Germinal center (tissue), 1 donor: Measurements from ENCODE around the gene EMP2.
"Not testable (repeated sequence)": the region's sequence is repeated elsewhere in the genome, so short reads cannot be mapped to it uniquely, and the experiment has no call there.

Experiments
- DNase-seq: peaks from one replicate; pipeline ENCODE4 v3.0.0; 2012; ENCODE audit warnings: mixed read lengths, low spot score

Gene EMP2, protein sequence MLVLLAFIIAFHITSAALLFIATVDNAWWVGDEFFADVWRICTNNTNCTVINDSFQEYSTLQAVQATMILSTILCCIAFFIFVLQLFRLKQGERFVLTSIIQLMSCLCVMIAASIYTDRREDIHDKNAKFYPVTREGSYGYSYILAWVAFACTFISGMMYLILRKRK

DNA sequence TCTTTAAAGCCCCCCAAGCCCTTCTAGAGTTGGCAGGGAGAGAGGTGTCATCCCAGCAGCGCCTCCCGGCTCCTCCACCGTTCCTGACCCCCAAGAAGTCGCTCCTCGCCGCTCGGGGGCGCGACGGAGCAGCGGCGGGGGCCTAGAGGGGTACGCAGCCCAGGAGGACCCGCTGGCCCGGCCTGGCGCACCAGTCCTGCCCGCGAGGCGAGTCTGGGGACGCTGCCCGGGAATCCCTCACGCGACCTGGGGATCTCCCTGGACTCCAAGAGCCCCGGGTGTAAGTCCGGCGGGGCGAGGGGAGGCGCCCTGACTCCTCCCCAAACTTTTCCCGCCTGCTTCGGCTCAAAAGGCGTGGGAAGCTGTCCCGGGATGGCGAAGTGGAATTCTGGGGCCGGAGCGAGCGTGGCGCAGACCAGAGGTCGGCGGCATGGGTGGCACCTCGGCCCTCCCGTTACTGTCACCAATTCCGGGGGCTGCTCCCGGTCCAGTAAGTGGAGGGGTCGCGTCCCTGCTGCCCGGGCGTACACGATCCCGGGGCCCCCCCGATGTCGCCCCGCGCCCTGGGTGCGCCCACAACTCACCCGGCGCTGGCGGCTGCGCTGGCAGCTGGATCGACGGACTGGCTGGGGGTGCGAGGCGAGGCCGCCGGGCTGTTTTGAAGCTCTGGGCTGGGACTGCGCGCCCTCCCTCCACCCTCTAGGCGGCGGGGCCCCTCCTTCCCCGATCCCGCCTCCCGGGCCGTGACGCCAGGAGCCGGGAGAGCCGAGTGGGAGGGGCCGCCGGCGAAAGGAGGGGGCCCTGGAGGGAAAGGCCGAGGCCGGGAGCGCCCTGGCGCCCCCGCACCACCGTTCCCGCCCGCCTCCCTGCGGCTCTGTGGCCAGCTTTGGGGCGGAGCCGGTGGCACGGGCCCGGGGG, at the start of gene EMP2:
TSS of gene EMP2 (minus strand) at position 634 of the 918 bp plus-strand sequence. CDS start 32,981 bp downstream, outside the sequence.
- peak; percentile 19 for DNase-seq

DNA sequence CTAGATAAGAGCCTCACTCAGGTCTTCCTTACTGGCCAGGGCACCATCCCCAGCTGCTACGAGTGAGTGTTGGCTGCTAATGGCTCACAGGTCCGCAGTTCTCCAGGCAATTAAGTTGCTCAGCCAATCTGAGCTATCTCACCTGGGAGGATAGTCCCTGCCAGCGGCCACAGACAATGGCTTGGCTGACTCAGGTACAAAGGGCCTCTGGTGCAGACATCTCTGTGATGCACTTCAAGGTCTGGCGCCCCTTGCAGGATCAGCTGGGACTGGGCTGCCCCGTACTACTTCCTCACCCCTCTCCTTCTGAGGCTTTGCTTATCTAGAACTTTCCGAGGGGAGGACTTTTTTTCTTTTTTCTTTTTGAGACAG, 49.2 kb upstream of the EMP2 start:
- no peak for DNase-seq

DNA sequence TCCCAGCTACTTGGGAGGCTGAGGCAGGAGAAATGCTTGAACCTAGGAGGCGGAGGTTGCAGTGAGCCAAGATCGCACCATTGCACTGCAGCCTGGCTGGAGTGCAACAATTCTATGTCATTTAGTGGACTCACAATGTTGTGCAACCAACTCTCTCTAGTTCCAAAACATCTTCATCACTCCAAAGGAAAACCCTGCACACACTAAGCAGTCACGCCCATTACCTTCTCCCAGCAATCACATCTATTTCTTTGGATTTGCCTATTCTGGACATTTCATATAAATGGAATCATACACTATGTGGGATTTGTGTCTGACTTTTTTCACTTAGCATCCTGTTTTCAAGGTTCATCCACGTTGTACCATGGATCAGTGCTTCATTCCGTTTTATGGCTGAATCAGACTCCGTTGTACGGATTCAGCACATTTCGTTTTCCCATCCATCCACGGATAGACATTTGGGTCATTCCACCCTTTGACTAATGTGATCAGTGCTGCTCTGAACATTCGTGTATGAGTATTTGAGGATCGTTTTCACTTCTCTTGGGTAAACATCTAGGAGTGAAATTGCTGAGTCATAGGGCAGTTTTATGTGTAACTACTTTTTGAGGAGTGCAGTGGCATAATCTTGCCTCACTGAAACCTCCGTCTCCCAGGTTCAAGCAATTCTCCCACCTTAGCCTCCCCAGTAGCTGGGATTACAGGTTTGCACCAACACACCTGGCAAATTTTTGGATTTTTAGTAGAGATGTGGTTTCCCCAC, 45.4 kb upstream of the EMP2 start:
- DNase-seq: no peak

DNA sequence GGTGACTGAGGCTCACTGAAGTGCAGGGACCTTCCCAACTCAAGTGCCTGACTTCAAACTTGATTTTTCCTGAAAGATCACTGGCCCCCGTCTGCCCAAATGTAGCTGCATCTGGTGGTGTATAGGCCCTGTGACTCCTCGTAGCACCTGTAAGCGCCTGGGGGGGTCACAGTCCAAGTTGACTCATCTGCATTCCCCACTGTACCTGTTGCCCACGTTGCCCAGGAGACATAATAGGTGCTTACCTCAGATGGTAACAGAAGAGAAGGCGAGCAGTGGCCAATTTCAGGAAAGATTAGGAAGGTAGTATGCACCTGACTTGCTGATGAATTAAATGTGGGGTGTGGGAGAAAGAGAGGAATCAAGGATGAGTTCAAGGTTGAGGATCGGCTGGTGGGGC, 44.1 kb upstream of the EMP2 start:
- DNase-seq: no peak

DNA sequence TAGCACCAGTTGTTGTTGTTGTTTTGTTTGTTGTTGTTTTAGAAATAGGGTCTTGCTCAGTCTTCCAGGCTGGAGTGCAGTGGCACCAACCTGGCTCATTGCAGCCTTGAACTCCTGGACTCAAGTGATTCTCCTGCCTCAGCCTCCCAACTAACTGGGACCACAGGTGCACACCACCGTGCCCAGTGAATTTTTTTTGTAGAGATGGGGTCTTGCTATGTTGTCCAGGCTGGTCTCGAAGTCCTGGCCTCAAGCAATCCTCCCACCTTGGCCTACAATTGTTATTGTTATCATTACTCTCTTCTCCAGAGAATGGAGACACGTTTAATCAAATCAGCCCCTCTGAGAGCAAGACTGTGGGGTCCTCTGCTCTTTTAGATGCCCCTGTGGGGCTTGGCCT, 42.7 kb upstream of the EMP2 start:
- no peak for DNase-seq

DNA sequence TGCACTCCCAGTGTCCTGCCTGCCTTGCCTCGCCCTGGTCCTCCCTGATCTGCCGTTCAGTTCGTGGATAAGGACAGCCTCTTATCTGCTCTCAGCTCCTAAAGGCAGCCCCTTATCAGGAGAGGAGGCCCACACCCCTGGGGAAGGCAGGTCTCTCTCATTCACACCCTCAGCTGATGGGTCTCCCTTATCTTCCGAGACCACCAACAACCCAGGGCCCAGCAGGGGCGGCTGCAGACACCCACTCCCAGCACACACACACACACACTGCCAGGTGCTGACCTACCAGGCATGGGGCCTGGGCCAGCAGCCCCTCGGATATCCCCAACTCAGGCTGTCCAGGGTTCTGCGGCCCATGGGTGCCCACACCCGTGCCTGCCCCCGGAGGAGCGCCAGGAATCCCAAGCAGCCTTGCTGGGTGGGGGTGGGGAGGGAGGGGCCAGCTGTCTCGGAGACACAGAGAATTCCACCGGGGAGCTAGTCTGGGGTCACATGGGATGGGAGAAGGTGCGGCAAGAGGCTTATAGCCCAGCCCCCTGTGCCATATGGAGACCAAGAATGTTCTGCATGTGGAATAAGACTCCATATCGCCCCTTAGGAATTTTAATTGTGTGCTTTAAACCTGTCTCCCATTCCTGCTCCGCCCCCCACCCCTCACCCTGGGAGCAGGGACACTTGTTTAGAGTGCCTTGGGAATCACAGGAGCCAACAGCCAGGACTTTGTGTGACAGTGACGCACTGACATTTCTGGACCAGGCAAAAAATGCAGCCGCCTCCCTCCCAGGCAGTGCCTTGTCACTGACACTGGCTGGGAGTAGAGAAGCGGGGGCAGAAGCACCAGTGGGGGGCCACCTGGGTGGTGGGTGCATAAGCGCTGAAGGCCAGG, 41.9 kb upstream of the EMP2 start:
- no peak for DNase-seq

DNA sequence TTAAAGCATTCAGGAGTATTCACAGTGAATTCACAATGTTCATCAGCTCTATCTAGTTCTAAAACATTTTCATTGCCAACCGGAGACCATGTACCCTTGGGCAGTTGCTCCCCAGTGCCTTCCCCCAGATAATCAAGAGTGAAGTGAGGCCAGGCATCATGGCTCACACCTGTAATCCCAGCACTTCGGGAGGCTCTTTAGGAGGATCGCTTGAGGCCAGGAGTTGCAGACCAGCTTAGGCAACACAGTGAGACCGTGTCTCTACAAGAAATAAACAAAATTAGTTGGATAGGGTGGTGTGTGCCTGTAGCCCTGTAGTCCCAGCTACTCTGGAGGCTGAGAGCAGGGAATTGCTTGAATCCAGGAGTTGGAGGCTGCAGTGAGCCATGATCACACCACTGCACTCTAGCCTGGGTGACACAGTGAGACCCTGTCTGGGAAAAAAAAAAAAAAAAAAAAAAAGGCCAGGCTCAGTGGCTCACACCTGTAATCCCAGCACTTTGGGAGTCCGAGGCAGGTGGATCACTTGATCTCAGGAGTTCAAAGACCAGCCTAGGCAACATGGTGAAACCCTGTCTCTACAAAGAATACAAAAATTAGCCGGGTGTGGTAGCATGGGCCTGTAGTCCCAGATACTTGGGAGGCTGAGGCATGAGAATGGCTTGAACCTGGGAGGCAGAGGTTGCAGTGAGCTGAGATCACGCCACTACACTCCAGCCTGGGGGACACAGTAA, 41.0 kb upstream of the EMP2 start:
- not testable (repeated sequence) for DNase-seq

DNA sequence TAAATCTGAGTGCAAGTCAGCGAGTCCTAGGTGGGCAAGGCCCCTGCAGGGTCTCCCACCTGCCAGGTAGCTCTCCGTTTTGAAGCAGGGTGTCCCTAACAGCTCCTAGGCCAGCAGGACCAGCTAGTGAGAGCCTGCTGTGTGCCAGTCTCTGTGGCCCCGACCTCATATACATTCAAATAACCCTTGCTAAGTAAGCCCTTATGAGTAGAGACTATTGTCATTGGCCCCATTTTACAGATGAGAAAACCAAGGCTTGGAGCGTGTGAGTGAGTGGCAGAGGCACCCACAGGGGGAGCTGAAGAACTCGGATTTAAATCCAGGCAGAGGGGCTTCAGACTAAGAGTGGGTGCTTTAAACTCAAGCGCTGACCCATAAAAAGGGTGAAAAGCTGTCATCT, 39.7 kb upstream of the EMP2 start:
- no peak for DNase-seq

DNA sequence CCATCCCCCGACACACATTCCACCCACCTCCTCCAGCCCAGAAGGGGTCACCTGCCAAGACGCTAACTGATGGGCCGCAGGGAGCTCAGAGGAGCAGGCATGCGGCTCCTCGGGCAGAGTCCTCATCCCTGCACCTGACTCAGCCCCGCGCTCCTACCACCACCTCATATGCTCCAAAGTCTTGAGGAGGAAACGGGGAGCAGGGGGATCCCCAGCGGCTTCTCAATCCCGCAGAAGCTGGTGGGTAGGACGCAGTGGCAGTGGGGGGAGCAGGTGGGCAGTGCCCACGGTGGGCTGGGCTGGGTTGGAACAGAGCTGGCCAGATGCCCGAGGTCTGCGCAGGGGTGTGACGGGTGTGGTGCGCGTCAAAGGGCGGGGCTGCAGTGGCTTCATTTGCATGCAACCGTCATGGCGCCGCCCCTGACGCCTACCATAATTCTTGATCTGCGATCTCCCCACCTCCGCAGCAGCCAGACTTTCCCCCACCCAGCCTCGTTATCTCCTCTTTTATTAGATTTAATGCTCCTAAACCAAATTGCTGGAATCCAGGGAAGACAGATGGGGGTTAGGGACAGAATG, 39.0 kb upstream of the EMP2 start:
- peak; percentile 33 for DNase-seq

DNA sequence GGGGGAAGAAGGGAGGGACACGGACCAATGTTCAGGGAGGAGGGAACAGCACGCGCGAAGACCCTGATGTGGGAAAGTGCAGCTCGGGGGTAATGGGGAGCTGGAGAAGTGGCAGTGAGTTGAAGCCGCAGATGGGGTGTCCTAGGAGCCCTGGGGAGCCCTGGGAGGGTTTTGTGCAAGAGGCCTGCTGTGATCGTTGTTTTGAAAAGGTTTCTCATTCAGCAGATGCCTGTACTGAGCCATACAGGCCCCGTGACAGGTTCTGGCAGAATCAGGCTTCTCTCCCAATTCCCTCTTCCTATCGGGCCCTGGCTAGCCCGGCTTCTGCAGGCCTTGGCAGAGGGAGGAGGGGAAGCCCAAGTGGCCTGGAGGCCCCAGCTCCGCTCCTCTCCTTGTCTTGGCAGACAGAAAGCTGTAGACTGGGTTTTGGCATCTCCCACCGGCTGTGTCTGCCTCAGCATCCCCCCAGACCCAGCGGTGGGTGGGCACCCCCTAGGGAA, 38.4 kb upstream of the EMP2 start:
- DNase-seq: no peak

DNA sequence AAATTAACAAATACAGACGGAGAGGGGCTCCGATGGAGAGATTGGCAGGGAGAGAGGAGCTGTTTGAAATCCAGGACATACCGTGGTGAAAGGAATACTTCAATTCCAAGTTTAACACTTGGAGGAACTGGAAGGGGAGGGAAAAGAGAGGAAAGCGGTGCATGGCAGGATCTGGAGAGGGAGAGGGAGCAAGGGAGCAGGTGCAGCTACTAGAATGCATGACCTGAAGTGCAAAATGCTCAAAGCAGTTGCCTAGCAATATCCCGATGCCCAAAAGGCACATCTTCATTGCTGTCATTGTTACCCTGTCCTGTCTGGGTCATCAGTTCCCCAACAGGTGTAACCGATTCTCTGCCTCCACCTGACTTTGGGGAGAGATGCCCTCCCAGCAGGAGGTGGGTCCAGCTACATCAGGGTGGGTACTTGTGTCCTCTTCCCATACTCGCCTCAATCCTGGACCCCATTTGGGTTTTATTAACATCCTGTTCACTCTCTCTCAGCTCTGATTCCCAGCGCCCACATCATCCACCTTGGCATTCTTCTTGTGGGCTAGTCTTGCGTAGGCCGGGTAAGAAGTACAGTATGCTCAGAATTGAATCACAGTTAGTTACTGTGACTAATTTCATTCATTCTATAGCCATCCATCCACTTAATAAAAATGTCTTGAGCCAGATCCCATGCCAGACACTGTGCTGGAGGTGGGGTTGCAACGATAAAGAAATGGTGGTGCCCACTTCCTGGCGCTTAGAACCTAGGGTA, 37.4 kb upstream of the EMP2 start:
- DNase-seq: no peak

DNA sequence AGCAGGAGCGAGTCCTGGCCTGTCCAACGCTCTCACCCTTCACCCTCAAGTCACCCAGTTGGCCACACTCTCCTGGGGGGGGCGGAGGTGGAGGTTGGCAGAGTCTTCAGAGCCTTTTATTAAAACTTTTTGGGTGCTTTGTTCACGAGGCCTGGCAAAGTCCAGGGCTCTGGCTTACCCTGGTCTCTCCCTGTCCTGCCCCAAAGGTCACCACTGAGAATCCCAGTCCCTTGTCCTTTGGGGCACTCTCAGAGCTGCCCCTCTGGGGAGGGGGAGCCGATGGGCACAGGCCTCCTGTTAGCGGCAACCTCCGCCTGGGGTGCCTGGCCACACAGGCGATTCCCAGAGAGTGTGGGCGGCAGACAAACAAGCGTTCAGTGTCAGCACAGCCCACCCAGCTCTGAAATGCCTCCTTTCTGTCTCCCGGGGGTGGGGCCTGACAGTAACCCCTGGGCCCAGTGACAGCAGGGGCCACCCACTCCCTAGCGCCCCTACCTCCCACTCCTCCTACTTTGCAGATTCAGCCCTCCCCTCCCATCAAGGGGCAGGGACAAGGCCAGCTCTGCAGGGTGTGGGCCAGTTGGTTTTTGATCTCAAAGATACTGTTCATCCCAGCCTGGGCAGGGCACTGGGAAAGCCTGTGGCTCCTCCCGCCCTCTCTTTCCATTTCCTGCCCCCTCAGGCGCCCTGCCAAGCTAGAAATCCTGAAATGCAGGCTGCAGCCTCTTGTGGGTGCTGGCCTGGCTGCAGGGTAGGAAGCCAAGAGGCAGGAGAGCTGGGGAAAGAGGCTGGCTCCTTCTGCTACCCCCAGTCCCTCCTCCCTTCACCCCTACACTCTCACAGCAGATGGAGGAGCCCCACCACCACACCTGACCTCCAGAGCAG, 36.6 kb upstream of the EMP2 start:
- no peak for DNase-seq

DNA sequence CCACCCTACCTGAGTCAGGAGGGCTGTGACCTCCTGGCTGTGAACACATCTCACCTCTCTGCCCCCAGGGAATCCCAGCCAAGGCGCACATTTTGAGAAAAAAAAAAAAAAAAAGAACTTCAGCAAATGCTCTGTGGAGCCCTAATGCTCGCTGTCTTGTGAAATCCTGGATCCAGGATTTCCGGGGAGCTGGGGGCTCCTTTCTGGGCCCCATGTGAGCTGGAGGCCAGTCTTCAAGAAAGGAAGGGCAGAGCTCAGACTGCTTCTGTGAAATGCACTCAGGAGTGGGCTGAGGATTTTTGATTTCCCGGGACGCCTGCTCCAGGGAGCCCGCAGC, 36.0 kb upstream of the EMP2 start:
- DNase-seq: no peak

DNA sequence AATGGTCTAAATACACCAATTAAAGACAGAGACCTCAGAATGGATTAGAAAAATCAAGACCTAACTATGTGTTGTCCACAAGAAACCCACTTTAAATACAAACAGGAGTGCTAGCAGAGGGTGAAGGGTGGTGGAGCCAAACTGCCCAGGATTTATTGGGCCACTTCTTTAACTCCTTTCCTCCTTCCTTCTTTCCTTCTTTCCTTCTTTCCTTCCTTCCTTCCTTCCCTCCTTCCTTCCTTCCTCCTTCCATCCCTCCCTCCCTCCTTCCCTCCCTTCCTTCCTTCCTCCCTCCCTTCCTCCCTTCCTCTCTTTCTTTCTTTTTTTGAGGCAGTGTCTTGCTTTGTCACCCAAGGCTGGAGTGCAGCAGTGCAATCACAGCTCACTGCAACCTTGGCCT, 34.3 kb upstream of the EMP2 start:
- DNase-seq: no peak

DNA sequence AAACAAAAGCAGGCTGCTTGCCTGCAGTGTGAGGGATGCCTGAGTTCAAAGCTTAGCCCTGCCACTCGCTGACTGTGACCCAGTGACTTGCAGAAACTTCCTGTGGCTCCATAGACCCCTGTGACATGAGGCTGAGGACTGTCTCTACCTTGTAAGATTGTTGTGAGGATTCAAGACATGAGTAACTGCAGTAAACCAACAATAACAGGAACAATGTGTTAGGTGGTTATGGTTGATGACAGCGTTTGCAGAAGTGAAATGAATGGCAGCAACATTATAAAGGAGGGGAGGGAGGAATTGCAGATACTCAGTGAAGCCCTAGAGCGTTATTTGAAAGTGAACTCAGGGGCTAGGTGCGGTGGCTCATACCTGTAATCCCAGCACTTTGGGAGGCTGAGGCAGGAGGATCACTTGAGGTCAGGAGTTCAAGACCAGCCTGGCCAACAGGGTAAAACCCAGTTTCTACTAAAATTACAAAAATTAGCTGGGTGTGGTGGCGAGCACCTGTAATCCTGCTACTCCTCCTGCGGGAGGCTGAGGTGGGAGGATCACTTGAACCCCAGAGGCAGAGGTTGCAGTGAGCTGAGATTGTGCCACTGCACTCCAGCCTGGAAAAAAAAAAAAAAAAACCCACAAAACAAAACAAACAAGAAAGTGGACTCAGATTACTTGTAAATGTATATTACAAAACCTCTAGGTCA, 33.5 kb upstream of the EMP2 start:
- peak; percentile 33 for DNase-seq

DNA sequence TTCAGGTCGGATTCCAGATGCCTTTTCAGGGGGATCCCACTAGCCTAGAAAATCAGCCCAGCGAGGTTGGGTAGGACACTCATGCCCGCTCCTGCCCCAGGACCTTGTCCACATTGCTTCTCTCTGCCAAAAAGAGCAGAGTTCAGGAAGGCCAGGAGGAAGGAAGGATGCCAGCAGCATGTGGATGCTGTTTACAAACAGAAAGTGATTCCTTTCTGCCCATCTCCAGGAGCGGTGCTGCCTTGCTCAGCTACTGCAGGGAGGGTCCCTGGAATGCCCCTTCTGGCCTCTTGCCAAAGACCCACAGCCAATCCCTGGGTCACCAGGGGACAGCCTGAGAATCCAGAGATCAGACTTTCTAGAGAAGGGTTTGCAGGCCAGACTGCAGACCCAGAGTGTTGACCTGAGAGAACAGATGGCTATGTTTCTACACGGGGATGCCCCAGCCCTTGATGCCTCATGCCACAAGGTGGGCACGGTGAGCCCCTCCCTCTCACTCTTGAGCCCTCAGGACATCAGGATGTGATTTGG, 32.3 kb upstream of the EMP2 start:
- no peak for DNase-seq

DNA sequence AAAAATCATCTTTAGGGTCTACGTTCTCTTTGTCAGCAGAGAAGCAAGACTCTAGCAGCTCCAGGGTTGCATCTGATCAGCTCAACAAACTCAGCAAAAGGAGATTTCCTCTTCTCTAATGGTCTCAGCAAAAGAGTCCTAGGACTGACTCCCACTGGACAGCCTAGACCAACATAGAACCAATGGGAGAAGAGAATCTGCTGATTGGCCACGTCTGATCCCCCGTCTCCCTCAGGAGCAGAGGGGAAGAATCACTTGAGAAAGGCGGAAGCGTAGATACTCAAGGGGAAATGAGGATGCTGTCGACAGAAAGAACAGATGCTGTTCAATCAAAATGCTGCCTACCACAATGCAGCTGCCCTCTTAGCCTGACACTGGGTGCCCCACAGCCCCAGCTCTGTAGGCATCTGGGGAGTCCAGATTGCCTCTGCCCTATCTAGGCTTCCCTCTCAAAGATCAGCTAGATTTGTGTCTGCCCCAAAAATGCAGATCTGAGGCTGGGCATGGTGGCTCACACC, 31.5 kb upstream of the EMP2 start:
- no peak for DNase-seq
